NCI-H146 (cell line): ENCODE data around the gene KCNV2.

Experiments
- DNase-seq: peaks from one replicate; lab custom pipeline; 2025; lab: John Stamatoyannopoulos, UW

KCNV2 gene

GRCh38 chr9:2758898-2759510 is 41.7 kb downstream of the KCNV2 start:
- no peak for DNase-seq

- no peak for DNase-seq
Measured at GRCh38 chr9:2761424-2761823, 44.1 kb downstream of the KCNV2 start.

GRCh38 chr9:2764353-2764752 is 47.0 kb downstream of the KCNV2 start:
- no peak for DNase-seq

GRCh38 chr9:2765250-2765880 is 48.1 kb downstream of the KCNV2 start:
- DNase-seq = no peak

GRCh38 chr9:2767800-2768677 is 50.7 kb downstream of the KCNV2 start:
- DNase-seq = no peak

GRCh38 chr9:2771087-2771486 is 53.8 kb downstream of the KCNV2 start:
- DNase-seq = peak; percentile 84

- peak; percentile 82 for DNase-seq
Measured at GRCh38 chr9:2771661-2772060, 54.4 kb downstream of the KCNV2 start.

GRCh38 chr9:2777454-2777853 is 60.1 kb downstream of the KCNV2 start:
- no peak for DNase-seq

GRCh38 chr9:2778816-2779215 is 61.5 kb downstream of the KCNV2 start:
- no peak for DNase-seq
